ENCODE measurements around the gene LDB3. TPM values are rescaled to one million over a fixed set of nuclear protein-coding genes. Genes with fewer than 3 reads are reported as not detected.

LDB3 gene
- total RNA-seq, 1 experiment from 2014 or later: 0.20 TPM

GRCh38 chr10:86689146-86689545, 20.8 kb downstream of the LDB3 start (continued):
- TF ChIP-seq ZNF274 (IDR thresholded peaks at IDR 0.05; ENCODE audit: low read depth, low read length) (no peak), FOSL1 (IDR thresholded peaks at IDR 0.05; ENCODE audit: low read depth) (no peak)

DNA sequence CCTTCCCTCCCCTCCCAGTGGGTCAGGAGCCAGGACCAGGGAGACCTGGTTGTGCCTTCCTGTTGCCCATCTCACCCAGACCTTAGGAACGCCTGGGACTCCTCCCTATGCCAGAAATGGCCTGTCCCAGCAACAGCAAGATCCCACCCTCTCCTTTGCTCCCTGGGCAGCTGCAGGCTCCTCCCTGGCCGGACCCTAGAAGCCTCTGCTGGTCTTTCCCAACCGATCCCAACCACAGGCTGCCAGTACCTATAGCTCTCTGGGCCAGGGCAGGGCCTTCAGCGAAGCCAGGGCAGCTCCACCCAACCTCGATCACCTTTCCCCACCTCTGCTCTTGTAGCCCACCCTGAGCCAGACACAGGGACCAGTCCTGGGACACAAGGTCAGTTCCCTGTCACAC, 21.9 kb downstream of the LDB3 start:
- DNase-seq (ENCODE audit: low read depth, low spot score) (no peak), ATAC-seq (no peak)
- H3K36me3 ChIP-seq (ENCODE audit: control insufficient read depth in 1 of 2, insufficient read depth in 2 of 2, low read length in 2 of 2): no peaks in the 10 kb centered on the region
- H3K27me3 ChIP-seq (ENCODE audit: insufficient read depth, low read length): no peaks in the 10 kb centered on the region
- TF ChIP-seq CBX3 (IDR thresholded peaks at IDR 0.05; ENCODE audit: low read depth): no peak
- TF ChIP-seq, protein P1, sequence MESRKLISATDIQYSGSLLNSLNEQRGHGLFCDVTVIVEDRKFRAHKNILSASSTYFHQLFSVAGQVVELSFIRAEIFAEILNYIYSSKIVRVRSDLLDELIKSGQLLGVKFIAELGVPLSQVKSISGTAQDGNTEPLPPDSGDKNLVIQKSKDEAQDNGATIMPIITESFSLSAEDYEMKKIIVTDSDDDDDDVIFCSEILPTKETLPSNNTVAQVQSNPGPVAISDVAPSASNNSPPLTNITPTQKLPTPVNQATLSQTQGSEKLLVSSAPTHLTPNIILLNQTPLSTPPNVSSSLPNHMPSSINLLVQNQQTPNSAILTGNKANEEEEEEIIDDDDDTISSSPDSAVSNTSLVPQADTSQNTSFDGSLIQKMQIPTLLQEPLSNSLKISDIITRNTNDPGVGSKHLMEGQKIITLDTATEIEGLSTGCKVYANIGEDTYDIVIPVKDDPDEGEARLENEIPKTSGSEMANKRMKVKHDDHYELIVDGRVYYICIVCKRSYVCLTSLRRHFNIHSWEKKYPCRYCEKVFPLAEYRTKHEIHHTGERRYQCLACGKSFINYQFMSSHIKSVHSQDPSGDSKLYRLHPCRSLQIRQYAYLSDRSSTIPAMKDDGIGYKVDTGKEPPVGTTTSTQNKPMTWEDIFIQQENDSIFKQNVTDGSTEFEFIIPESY (IDR thresholded peaks at IDR 0.05; ENCODE audit: extremely low read depth, insufficient replicate concordance, low read length): no peak
- no peak for TF ChIP-seq FOSL1 (IDR thresholded peaks at IDR 0.05; ENCODE audit: low read depth)
- no peak for TF ChIP-seq CTCF (IDR thresholded peaks at IDR 0.05 in 2 of 3, conservative IDR thresholded peaks at IDR 0.05 in 1 of 3; ENCODE audit: borderline replicate concordance in 1 of 3, insufficient read depth in 1 of 3, low read depth in 2 of 3, low read length in 2 of 3)
- TF ChIP-seq YY1 (IDR thresholded peaks at IDR 0.05; ENCODE audit: extremely low read depth, insufficient replicate concordance, low read depth, low read length): no peak
- TF ChIP-seq EZH2 (IDR thresholded peaks at IDR 0.05): no peak
- no peak for TF ChIP-seq CEBPB (IDR thresholded peaks at IDR 0.05; ENCODE audit: low read depth)
- TF ChIP-seq, protein P2, sequence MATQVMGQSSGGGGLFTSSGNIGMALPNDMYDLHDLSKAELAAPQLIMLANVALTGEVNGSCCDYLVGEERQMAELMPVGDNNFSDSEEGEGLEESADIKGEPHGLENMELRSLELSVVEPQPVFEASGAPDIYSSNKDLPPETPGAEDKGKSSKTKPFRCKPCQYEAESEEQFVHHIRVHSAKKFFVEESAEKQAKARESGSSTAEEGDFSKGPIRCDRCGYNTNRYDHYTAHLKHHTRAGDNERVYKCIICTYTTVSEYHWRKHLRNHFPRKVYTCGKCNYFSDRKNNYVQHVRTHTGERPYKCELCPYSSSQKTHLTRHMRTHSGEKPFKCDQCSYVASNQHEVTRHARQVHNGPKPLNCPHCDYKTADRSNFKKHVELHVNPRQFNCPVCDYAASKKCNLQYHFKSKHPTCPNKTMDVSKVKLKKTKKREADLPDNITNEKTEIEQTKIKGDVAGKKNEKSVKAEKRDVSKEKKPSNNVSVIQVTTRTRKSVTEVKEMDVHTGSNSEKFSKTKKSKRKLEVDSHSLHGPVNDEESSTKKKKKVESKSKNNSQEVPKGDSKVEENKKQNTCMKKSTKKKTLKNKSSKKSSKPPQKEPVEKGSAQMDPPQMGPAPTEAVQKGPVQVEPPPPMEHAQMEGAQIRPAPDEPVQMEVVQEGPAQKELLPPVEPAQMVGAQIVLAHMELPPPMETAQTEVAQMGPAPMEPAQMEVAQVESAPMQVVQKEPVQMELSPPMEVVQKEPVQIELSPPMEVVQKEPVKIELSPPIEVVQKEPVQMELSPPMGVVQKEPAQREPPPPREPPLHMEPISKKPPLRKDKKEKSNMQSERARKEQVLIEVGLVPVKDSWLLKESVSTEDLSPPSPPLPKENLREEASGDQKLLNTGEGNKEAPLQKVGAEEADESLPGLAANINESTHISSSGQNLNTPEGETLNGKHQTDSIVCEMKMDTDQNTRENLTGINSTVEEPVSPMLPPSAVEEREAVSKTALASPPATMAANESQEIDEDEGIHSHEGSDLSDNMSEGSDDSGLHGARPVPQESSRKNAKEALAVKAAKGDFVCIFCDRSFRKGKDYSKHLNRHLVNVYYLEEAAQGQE (IDR thresholded peaks at IDR 0.05; ENCODE audit: low read depth): no peak
- no peak for TF ChIP-seq POLR2A (IDR thresholded peaks at IDR 0.05; ENCODE audit: borderline replicate concordance, extremely low read depth, insufficient read depth, insufficient read length)
- no peak for TF ChIP-seq EZH2phosphoT487 (IDR thresholded peaks at IDR 0.05; ENCODE audit: borderline replicate concordance)
- no peak for TF ChIP-seq MAX (IDR thresholded peaks at IDR 0.05)
- H3K79me2 ChIP-seq (ENCODE audit: insufficient read depth, low read length): no peaks in the 10 kb centered on the region
- no peak overlapping the region for H3K4me2 ChIP-seq (ENCODE audit: low read length)
- ChIA-PET POLR2A (no interaction called here), RAD21 (ENCODE audit: low non-redundant PET in 1 of 2, low total read pairs in 2 of 2, uncharacterized antibody in 2 of 2, unreplicated experiment in 2 of 2) (no interaction called here), CTCF (interaction anchor here (1.1 to 1.4 kb wide), 2 partner anchors 209 to 270 kb away, joined by 4 read pairs; no protein-coding TSS in a partner anchor)
- intact Hi-C loops (cut with micrococcal nuclease): no loop called here
- no peaks in the 10 kb centered on the region for H3K9me3 ChIP-seq (ENCODE audit: control insufficient read depth in 1 of 2, insufficient read depth in 1 of 2, low read depth in 1 of 2, low read length in 2 of 2)
- H3K9me2 ChIP-seq (ENCODE audit: insufficient read depth): no peaks in the 10 kb centered on the region
- no TSS peak for BruUV-seq (replicated peaks)
- H2AFZ ChIP-seq (ENCODE audit: low read depth, low read length, poor library complexity, severe bottlenecking): no peak overlapping the region
- H3K4me1 ChIP-seq (ENCODE audit: control insufficient read depth in 1 of 2, insufficient read depth in 2 of 2, low read length in 2 of 2): no peaks in the 10 kb centered on the region
- no peak overlapping the region for H3K27ac ChIP-seq (ENCODE audit: low read depth, low read length)
- no peak overlapping the region for H3K4me3 ChIP-seq (replicated peaks in 1 of 2; ENCODE audit: low read depth in 1 of 2, low read length in 2 of 2)
- no peak overlapping the region for H3K9ac ChIP-seq (ENCODE audit: low read length)
- H4K20me1 ChIP-seq (ENCODE audit: insufficient read depth): no peaks in the 10 kb centered on the region

Data from HCT116 (cell line).